Measurements from ENCODE around the gene C20orf204. TPM values are rescaled to one million over a fixed set of nuclear protein-coding genes. Genes with fewer than 3 reads are reported as not detected.

Gene C20orf204
- total RNA-seq: 10 to 100 TPM in 1 of 4 donors, 1 to 10 TPM in 3; 1.7 to 14.4 (median 4.1) TPM

- H3K36me3 ChIP-seq: peaks cover 0 to 55% (median under 1%) of the 10 kb centered on the region in 3 donors
- TF ChIP-seq POLR2A (IDR thresholded peaks at IDR 0.05) (no peak), EP300 (IDR thresholded peaks at IDR 0.05) (no peak)
- TF ChIP-seq, protein P1, sequence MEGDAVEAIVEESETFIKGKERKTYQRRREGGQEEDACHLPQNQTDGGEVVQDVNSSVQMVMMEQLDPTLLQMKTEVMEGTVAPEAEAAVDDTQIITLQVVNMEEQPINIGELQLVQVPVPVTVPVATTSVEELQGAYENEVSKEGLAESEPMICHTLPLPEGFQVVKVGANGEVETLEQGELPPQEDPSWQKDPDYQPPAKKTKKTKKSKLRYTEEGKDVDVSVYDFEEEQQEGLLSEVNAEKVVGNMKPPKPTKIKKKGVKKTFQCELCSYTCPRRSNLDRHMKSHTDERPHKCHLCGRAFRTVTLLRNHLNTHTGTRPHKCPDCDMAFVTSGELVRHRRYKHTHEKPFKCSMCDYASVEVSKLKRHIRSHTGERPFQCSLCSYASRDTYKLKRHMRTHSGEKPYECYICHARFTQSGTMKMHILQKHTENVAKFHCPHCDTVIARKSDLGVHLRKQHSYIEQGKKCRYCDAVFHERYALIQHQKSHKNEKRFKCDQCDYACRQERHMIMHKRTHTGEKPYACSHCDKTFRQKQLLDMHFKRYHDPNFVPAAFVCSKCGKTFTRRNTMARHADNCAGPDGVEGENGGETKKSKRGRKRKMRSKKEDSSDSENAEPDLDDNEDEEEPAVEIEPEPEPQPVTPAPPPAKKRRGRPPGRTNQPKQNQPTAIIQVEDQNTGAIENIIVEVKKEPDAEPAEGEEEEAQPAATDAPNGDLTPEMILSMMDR (IDR thresholded peaks at IDR 0.05): no peak
- DNase-seq (ENCODE audit: low spot score in 2 of 2): no peak
- no peak within 1 kb of the TSS for H3K27ac ChIP-seq
- H3K4me3 ChIP-seq: no peak within 1 kb of the TSS
- H3K4me1 ChIP-seq: peaks cover 0 to 34% (median 11%) of the 10 kb centered on the region in 4 donors
- no peaks in the 10 kb centered on the region for H3K9me3 ChIP-seq
- H3K27me3 ChIP-seq: peaks cover 0 to 42% of the 10 kb centered on the region in 2 donors
- WGBS, 2 donors: 73 to 79% methylated on average over 7 to 10 of the region's 10 CpGs
These were observed at the start of gene C20orf204 for GRCh38 chr20:64035933-64036345. C20orf204 (plus strand) TSS chr20:64036182; CDS start chr20:64036324, 142 bp downstream.

DNA sequence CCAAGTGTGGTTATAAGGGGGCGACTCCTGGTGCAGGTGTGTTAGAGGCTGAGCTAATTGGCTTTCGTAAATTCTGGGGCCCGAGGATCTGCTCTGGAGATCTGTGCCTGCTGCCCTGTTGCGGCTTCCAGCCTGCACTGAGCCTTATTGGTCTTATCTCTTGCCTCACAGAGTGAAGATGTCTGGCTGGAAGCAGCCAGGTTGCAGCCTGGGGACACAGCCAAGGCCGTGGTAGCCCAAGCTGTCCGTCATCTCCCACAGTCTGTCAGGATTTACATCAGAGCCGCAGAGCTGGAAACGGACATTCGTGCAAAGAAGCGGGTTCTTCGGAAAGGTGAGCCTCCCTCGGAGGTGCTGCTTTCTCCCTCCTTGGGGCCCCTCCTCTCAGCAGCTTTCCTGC is 35.1 kb upstream of the C20orf204 start:
- WGBS, 2 donors: 88 to 94% methylated on average over 12 of the region's 12 CpGs
- Histone ChIP-seq H3K9me3 (no peaks in the 10 kb centered on the region), H3K27me3 (no peaks in the 10 kb centered on the region), H3K4me3 (no peak overlapping the region), H3K27ac (no peak overlapping the region), H3K36me3 (peaks cover 4 to 100% (median 34%) of the 10 kb centered on the region in 3 donors), H3K4me1 (no peaks in the 10 kb centered on the region)
- TF ChIP-seq, protein P1 (IDR thresholded peaks at IDR 0.05): no peak
- TF ChIP-seq EP300 (IDR thresholded peaks at IDR 0.05) (no peak), POLR2A (IDR thresholded peaks at IDR 0.05) (no peak)
- no peak for DNase-seq (ENCODE audit: low spot score in 2 of 2)

- Histone ChIP-seq H3K27me3 (no peaks in the 10 kb centered on the region), H3K27ac (no peak overlapping the region), H3K4me3 (no peak overlapping the region), H3K9me3 (no peaks in the 10 kb centered on the region), H3K36me3 (peaks cover 0 to 100% (median 34%) of the 10 kb centered on the region in 3 donors), H3K4me1 (no peaks in the 10 kb centered on the region)
- no peak for DNase-seq (ENCODE audit: low spot score in 2 of 2)
- 72 to 81% methylated on average over 11 of the region's 11 CpGs for WGBS, 2 donors
- TF ChIP-seq POLR2A (IDR thresholded peaks at IDR 0.05) (no peak), EP300 (IDR thresholded peaks at IDR 0.05) (no peak)
- TF ChIP-seq, protein P1 (IDR thresholded peaks at IDR 0.05): no peak
These were observed 34.4 kb upstream of the C20orf204 start for GRCh38 chr20:64001607-64002011.

DNA sequence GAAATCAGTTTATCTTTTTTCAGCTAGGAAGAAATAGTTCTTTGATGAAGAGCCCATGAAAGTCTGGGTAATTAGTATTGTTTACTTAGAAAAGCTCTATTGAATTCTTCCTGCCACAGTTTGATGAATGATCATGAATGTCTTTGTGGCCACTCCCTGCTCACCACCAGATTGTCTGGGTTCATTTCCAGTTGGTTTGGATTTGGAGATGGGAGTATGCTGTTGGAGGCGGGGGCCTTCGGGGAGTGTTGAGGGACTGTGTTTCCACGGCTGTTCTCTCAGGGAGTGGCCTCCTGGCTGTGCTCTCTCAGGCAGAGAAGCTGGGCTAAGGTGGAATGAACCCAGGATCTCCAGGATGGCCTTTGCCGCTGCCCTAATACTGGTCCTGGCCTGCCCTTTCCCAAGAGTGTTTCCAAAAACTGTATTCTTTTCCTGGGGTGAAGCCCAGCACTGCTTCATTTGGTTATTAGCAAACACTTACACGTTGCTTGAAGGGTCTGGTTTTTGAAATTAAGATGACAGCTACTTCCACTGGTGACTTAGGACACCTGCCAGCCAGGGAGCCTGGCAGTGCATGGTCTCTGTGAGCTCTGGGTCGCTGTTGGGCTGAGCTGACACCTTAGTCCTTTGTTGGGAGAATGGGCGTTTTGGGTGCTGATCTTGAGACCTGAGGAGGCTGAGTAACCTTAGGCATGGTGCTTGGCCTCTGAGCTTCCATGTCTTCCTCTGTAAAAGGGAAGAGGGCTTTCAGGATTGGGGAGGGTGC is 31.8 kb upstream of the C20orf204 start:
- WGBS, 2 donors: 69 to 77% methylated on average over 6 to 7 of the region's 7 CpGs
- H3K36me3 ChIP-seq: peaks cover 0 to 100% (median 22%) of the 10 kb centered on the region in 3 donors
- H3K27me3 ChIP-seq: no peaks in the 10 kb centered on the region
- TF ChIP-seq EP300 (IDR thresholded peaks at IDR 0.05) (no peak), POLR2A (IDR thresholded peaks at IDR 0.05) (no peak)
- TF ChIP-seq, protein P1 (IDR thresholded peaks at IDR 0.05): no peak
- no peaks in the 10 kb centered on the region for H3K4me1 ChIP-seq
- H3K4me3 ChIP-seq: no peak overlapping the region
- no peaks in the 10 kb centered on the region for H3K9me3 ChIP-seq
- DNase-seq (ENCODE audit: low spot score in 2 of 2): no peak
- no peak overlapping the region for H3K27ac ChIP-seq

DNA sequence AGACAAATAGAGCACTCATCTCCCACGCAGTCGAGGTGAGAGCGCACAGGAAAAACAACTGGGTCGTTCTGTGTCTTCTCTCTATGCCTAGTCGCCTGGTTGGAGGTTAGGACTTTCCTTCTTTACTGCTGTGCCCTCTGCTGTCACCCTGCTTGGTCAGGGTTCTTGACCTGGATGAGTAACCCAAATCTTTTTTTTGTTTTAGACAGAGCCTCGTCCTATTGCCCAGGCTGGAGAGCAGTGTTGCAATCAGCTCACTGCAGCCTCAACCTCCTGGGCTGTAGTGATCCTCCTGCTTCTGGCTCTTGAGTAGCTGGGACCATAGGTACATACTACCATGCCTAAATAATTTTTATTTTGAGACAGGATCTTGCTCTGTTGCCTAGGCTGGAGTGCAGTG is 30.6 kb upstream of the C20orf204 start:
- Histone ChIP-seq H3K27ac (no peak overlapping the region), H3K36me3 (peaks cover 0 to 100% (median 28%) of the 10 kb centered on the region in 3 donors), H3K4me3 (no peak overlapping the region), H3K9me3 (no peaks in the 10 kb centered on the region), H3K4me1 (no peaks in the 10 kb centered on the region), H3K27me3 (no peaks in the 10 kb centered on the region)
- no peak for DNase-seq (ENCODE audit: low spot score in 2 of 2)
- TF ChIP-seq EP300 (IDR thresholded peaks at IDR 0.05): no peak
- no peak for TF ChIP-seq POLR2A (IDR thresholded peaks at IDR 0.05)
- TF ChIP-seq, protein P1 (IDR thresholded peaks at IDR 0.05): no peak
- WGBS, 2 donors: 75 to 76% methylated on average over 6 of the region's 6 CpGs

Data from tibial nerve (tissue), 4 donors.